H9 (cell line): ENCODE data around the gene TMEM33. TPM values are rescaled to one million over a fixed set of nuclear protein-coding genes. Genes with fewer than 3 reads are reported as not detected.

Experiments
- DNase-seq: peaks from one replicate; pipeline ENCODE4 v3.0.0-alpha.2; 2017
- H2AFZ ChIP-seq: one replicate; pipeline ENCODE4 v1.6.1; 2013; ENCODE audit warnings: mild to moderate bottlenecking, low read length, control low read depth, moderate library complexity
- H2AK5ac ChIP-seq: 2 replicates; pipeline ENCODE4 v1.6.1; 2013; ENCODE audit warnings: low read length, control low read depth, mixed read lengths; ENCODE audit not compliant: insufficient read length
- H2BK120ac ChIP-seq: one replicate; pipeline ENCODE4 v1.6.1; 2013; ENCODE audit warnings: low read depth, mild to moderate bottlenecking, low read length, control low read depth, inconsistent platforms; ENCODE audit not compliant: poor library complexity, severe bottlenecking
- H2BK12ac ChIP-seq: 2 replicates; pipeline ENCODE4 v1.6.1; 2013; ENCODE audit warnings: low read length, control low read depth, mixed read lengths, low read depth; ENCODE audit not compliant: insufficient read length
- H2BK15ac ChIP-seq: 2 replicates; pipeline ENCODE4 v1.6.1; 2013; ENCODE audit warnings: low read depth, low read length, control low read depth
- H2BK20ac ChIP-seq: one replicate; pipeline ENCODE4 v1.6.1; 2013; ENCODE audit warnings: low read depth, mild to moderate bottlenecking, low read length, control low read depth, inconsistent platforms; ENCODE audit not compliant: poor library complexity, severe bottlenecking
- H2BK5ac ChIP-seq: 2 replicates; pipeline ENCODE4 v1.6.1; 2013; ENCODE audit warnings: low read length, control low read depth, mixed read lengths; ENCODE audit not compliant: insufficient read length
- H3K14ac ChIP-seq: 2 replicates; pipeline ENCODE4 v1.6.1; 2013; ENCODE audit warnings: low read length, control low read depth; ENCODE audit not compliant: insufficient read depth
- H3K18ac ChIP-seq: 2 replicates; pipeline ENCODE4 v1.6.1; 2013; ENCODE audit warnings: low read depth, mild to moderate bottlenecking, mixed read lengths, low read length, control low read depth; ENCODE audit not compliant: insufficient read length
- H3K23ac ChIP-seq: 2 replicates; pipeline ENCODE4 v1.6.1; 2013; ENCODE audit warnings: low read length, control low read depth, mixed read lengths, low read depth; ENCODE audit not compliant: insufficient read length
- H3K23me2 ChIP-seq: 2 replicates; pipeline ENCODE4 v1.6.1; 2013; ENCODE audit warnings: low read depth, mild to moderate bottlenecking, mixed read lengths, low read length, control low read depth; ENCODE audit not compliant: insufficient read length, poor library complexity, severe bottlenecking
- H3K27ac ChIP-seq: 2 replicates; pipeline ENCODE4 v1.5.1; 2013; ENCODE audit warnings: low read length, control low read depth, mixed read lengths, low read depth; ENCODE audit not compliant: insufficient read length
- H3K27me3 ChIP-seq: 2 replicates; pipeline ENCODE4 v1.6.1; 2013; ENCODE audit warnings: low read length, control low read depth, inconsistent platforms; ENCODE audit not compliant: insufficient read depth
- H3K4ac ChIP-seq: 2 replicates; pipeline ENCODE4 v1.6.1; 2013; ENCODE audit warnings: low read depth, mild to moderate bottlenecking, control low read depth, inconsistent platforms, low read length, moderate library complexity
- H3K4me1 ChIP-seq: 2 replicates; pipeline ENCODE4 v1.6.1; 2013; ENCODE audit warnings: low read length, control low read depth, inconsistent platforms; ENCODE audit not compliant: insufficient read depth
- H3K4me2 ChIP-seq: 2 replicates; pipeline ENCODE4 v1.6.1; 2013; ENCODE audit warnings: low read length, control low read depth, mixed read lengths; ENCODE audit not compliant: insufficient read length, insufficient read depth
- H3K56ac ChIP-seq: 2 replicates; pipeline ENCODE4 v1.6.1; 2013; ENCODE audit warnings: low read depth, mild to moderate bottlenecking, mixed read lengths, low read length, control low read depth; ENCODE audit not compliant: insufficient read length
- H3K79me1 ChIP-seq: 2 replicates; pipeline ENCODE4 v1.6.1; 2013; ENCODE audit warnings: low read depth, mild to moderate bottlenecking, moderate library complexity, low read length, control low read depth, inconsistent platforms; ENCODE audit not compliant: insufficient read depth, poor library complexity, severe bottlenecking
- H3K79me2 ChIP-seq: 2 replicates; pipeline ENCODE4 v1.6.1; 2013; ENCODE audit warnings: low read length, control low read depth, inconsistent platforms; ENCODE audit not compliant: insufficient read depth
- H3K9ac ChIP-seq: 2 replicates; pipeline ENCODE4 v1.6.1; 2013; ENCODE audit warnings: low read length, control low read depth, mixed read lengths; ENCODE audit not compliant: insufficient read length; ENCODE audit errors: extremely low read depth
- H3K9me3 ChIP-seq: one replicate; pipeline ENCODE4 v1.6.1; 2013; ENCODE audit warnings: low read depth, low read length, inconsistent platforms; ENCODE audit not compliant: control insufficient read depth
- H3T11ph ChIP-seq: one replicate; pipeline ENCODE4 v1.6.1; 2013; ENCODE audit warnings: mild to moderate bottlenecking, low read length, control low read depth, inconsistent platforms
- H4K20me1 ChIP-seq: one replicate; pipeline ENCODE4 v1.6.1; 2013; ENCODE audit not compliant: control insufficient read depth, insufficient read length, insufficient read depth
- H4K5ac ChIP-seq: 2 replicates; pipeline ENCODE4 v1.6.1; 2013; ENCODE audit warnings: low read depth, mild to moderate bottlenecking, mixed read lengths, low read length, control low read depth; ENCODE audit not compliant: insufficient read length
- H4K8ac ChIP-seq: replicated peaks from 2 replicates; pipeline ENCODE4 v1.6.1; 2013; ENCODE audit warnings: low read length, control low read depth, mixed read lengths, low read depth; ENCODE audit not compliant: insufficient read length
- H4K91ac ChIP-seq: 2 replicates; pipeline ENCODE4 v1.6.1; 2013; ENCODE audit warnings: low read depth, mild to moderate bottlenecking, moderate library complexity, mixed read lengths, low read length, control low read depth; ENCODE audit not compliant: insufficient read length
- H3K27ac Mint-ChIP-seq, 3 experiments: 2 replicates in 2 of 3; 3 replicates in 1 of 3; pipeline ENCODE4 v1.8.0; 2020 to 2021; ENCODE audit warnings: mixed read lengths in 3 of 3, mild to moderate bottlenecking in 1 of 3, moderate library complexity in 1 of 3
- H3K27me3 Mint-ChIP-seq: 2 replicates; pipeline ENCODE4 v1.8.0; 2021; ENCODE audit warnings: low read depth, mild to moderate bottlenecking, moderate library complexity, mixed read lengths
- H3K36me3 Mint-ChIP-seq, 3 experiments: 2 replicates in 2 of 3; 3 replicates in 1 of 3; pipeline ENCODE4 v1.8.0; 2020 to 2021; ENCODE audit warnings: low read depth in 3 of 3, mixed read lengths in 3 of 3; ENCODE audit not compliant: insufficient read depth in 1 of 3
- H3K4me1 Mint-ChIP-seq, 2 experiments: 2 replicates each; pipeline ENCODE4 v1.8.0; 2020; ENCODE audit warnings: mixed read lengths in 2 of 2
- H3K4me3 Mint-ChIP-seq, 2 experiments: 2 replicates in 1 of 2; 3 replicates in 1 of 2; pipeline ENCODE4 v1.8.0; 2020 to 2021; ENCODE audit warnings: mild to moderate bottlenecking in 2 of 2, mixed read lengths in 2 of 2, moderate library complexity in 1 of 2
- H3K9me3 Mint-ChIP-seq, 2 experiments: 2 replicates in 1 of 2; 3 replicates in 1 of 2; pipeline ENCODE4 v1.8.0; 2020; ENCODE audit warnings: mild to moderate bottlenecking in 2 of 2, mixed read lengths in 2 of 2, moderate library complexity in 1 of 2
- CTCF ChIP-seq: fragments of 200-600 bp; sonication (generic); conservative IDR thresholded peaks from 3 replicates; pipeline ENCODE4 v1.8.0; 2021; ENCODE audit warnings: antibody characterized with exemption, mild to moderate bottlenecking
- WGBS: extraction: QIAGEN DNeasy Blood & Tissue Kit; methylation state at CpG from one replicate; pipeline ENCODE4 v1.1.7; 2013; ENCODE audit warnings: missing lambda C conversion rate, low lambda C conversion rate, mixed read lengths; ENCODE audit not compliant: insufficient read length; ENCODE audit errors: extremely low coverage; 5-methylcytosine and 5-hydroxymethylcytosine counted together
- total RNA-seq: library from RNA; stranded (reverse); gene quantifications from 2 replicates; pipeline ENCODE4 v1.2.1, GENCODE V29; 2021

TMEM33 gene
- total RNA-seq, 1 experiment from 2014 or later, result 74.2 TPM

GRCh38 chr4:41981456-41981855, 46.2 kb downstream of the TMEM33 start, which contains the start of gene DCAF4L1:
Gene DCAF4L1, plus strand, starts transcription at chr4:41981756. Its CDS starts 37 bp downstream, at chr4:41981793.
- WGBS, result no CpG with 5 or more reads among the region's 12 CpGs
- Histone ChIP-seq H2BK12ac (no peak within 1 kb of the TSS), H3K4me1 (peaks cover 5% of the 10 kb centered on the region; the same call in 1 of the 2 replicates), H3K18ac (peak within 1 kb of the TSS; percentile 17), H4K20me1 (no peaks in the 10 kb centered on the region), H3K79me1 (no peaks in the 10 kb centered on the region), H3K4me2 (no peak within 1 kb of the TSS), H3K4ac (no peak within 1 kb of the TSS), H3K79me2 (no peaks in the 10 kb centered on the region), H4K91ac (no peak within 1 kb of the TSS), H4K5ac (no peak within 1 kb of the TSS), H2BK15ac (no peak within 1 kb of the TSS), H3K23ac (no peak within 1 kb of the TSS), H4K8ac (no peak within 1 kb of the TSS), H2AK5ac (no peak within 1 kb of the TSS), H3K23me2 (no peaks in the 10 kb centered on the region), H3K27me3 (no peaks in the 10 kb centered on the region), H2AFZ (no peak within 1 kb of the TSS), H3T11ph (no peak within 1 kb of the TSS), H3K56ac (no peak within 1 kb of the TSS), H2BK120ac (no peak within 1 kb of the TSS), H3K9ac (no peak within 1 kb of the TSS), H2BK5ac (no peak within 1 kb of the TSS), H3K9me3 (no peaks in the 10 kb centered on the region), H2BK20ac (no peak within 1 kb of the TSS), H3K14ac (no peak within 1 kb of the TSS), H3K27ac (no peak within 1 kb of the TSS)
- no peaks in the 10 kb centered on the region for H3K9me3 Mint-ChIP-seq
- peaks cover 6% of the 10 kb centered on the region; the same call in 1 of the 2 replicates for H3K27me3 Mint-ChIP-seq
- no peak within 1 kb of the TSS for H3K4me3 Mint-ChIP-seq
- H3K27ac Mint-ChIP-seq, result peak within 1 kb of the TSS in 1 of 3 experiments; percentile 38; a peak in 1 of 7 replicates
- H3K36me3 Mint-ChIP-seq, result no peaks in the 10 kb centered on the region; a peak in 2 of 7 replicates
- TF ChIP-seq CTCF, result no peak
- no peak for DNase-seq
- peaks cover 43 to 47% of the 10 kb centered on the region in 2 experiments for H3K4me1 Mint-ChIP-seq
